ENCODE results near the gene TRMT2A.

Gene TRMT2A

DNA sequence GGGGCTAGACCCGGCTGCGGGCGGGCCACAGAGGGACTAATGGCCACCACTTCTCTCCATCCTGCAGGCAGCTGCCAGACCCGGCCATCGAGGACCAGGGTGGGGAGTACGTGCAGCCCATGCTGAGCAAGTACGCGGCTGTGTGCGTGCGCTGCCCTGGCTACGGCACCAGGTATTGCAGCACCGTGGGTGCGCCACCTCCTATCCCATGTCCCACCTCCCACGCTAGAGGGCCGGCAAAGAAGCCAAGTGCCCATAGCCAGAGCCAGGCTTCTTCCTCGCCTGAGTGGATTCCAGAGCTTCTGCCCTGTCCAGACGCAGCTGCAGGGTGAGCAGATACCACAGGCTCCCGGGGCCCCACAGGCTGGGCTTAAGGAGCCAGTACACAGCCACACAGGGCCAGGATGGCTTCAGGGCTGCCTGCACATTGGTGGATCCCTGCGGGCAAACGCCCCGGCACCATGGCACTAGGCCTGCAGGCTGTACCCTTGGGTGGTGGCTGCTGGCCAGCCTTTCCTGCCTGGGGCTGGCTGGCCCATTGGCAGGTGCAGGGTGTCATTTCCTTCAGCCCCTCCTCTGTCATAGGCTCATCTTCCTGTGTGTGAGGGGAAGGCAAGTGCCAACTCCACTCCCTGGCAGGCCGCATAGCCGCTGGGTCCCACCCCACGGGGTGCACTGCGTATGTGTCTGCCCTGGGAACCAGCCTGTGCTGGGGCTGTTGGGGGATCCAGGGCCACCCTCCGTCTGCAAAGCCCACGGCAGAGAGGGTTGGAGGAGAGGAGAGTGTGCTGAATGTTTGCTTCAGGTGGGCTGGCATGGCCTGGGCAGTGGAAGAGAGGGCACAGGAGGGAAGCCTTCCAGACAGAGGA, 53.5 kb downstream of the TRMT2A start:
- DNase-seq (ENCODE audit: low read depth) = no peak

DNA sequence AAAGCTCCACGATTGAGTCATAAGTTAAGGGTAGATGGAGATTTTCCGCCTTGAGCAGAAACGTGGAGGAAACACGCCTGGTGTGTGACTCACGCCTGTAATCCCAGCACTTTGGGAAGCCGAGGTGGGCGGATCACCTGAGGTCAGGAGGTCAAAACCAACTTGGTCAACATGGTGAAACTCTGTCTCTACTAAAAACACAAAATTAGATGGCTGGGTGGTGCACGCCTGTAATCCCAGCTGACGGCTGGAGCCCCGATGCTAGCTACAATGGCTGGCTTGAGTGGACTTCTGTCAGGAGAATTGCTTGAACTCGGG, 54.3 kb downstream of the TRMT2A start:
- DNase-seq (ENCODE audit: low read depth) = no peak

DNA sequence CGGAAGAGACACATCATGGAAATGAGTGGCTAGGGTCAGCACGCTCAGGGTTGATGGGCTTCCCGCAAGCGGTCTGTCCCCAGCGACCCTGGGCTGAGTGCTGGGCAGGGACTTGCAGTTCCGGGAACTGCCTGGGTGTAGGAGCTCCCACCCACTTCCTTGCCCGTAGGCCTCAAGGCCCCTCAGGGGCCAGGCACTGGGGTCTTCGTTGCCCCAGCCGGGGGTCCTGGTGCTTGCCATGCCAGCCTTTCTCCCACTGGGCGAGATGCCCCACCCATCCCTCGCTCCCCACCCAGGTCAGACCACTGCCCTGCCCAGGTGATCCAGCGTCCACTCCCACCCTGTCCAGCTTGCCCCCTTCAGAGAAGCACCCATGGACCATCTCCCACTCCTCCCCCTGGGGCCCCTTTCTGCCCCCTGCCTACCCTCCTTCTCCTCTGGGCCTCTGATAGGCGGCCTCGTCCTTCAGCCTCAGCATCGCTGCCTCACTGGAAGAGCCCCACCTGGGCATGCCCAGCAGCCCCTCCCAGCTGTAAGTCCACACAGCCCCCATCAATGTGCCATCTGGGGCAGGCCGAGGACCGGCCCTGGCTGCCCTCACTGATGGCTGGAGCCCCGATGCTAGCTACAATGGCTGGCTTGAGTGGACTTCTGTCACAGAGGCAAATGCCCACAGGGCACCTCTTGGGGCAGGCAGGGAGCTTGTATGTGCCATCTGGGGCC, 54.8 kb downstream of the TRMT2A start:
- DNase-seq (ENCODE audit: low read depth) = no peak

Measured in stimulated activated CD8-positive, alpha-beta memory T cell treated with anti-CD3 and anti-CD28 coated beads, Interleukin-4, amount 100 ng/mL, for 24 hours (primary cell).